ENCODE measurements around the gene SCLT1. TPM values are rescaled to one million over a fixed set of nuclear protein-coding genes. Genes with fewer than 3 reads are reported as not detected.

SCLT1 gene
- total RNA-seq, 1 experiment from 2014 or later: 11.3 TPM

DNA sequence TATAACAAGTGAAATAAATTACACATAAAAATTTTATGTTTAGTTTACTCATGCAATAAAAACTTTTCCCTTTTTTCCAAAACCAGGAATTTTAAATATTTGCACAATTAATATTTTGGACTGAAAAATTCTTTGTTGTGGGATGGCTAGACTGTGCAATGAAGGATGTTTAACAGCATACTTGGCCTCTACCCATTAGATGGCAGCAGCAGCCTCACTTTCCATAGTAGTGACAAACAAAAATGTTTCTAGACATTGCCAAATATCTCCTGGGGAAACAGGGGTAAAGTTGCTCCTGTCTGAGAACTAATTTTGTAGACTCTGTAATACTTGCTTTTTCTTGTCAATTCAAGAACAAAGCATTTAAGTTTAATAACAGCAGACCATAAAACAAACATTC is 49.8 kb downstream of the SCLT1 start:
- H2BK5ac ChIP-seq (ENCODE audit: insufficient read length, low read length): no peak overlapping the region

More for the DNA sequence above, 49.8 kb downstream of the SCLT1 start:
- DNase-seq: no peak
- H3K27ac ChIP-seq (ENCODE audit: insufficient read length, low read depth, low read length): no peak overlapping the region
- H4K20me1 ChIP-seq (ENCODE audit: control insufficient read depth, insufficient read depth, insufficient read length): no peaks in the 10 kb centered on the region
- no peak overlapping the region for H3K14ac ChIP-seq (ENCODE audit: insufficient read depth, low read length)
- Mint-ChIP-seq H3K4me1 (peaks cover 0 to 4% of the 10 kb centered on the region in 2 experiments; a peak in 1 of 4 replicates), H3K36me3 (ENCODE audit: insufficient read depth in 1 of 3, low read depth in 3 of 3) (no peaks in the 10 kb centered on the region), H3K27me3 (ENCODE audit: low read depth) (no peaks in the 10 kb centered on the region), H3K4me3 (no peak overlapping the region), H3K9me3 (no peaks in the 10 kb centered on the region; a peak in 1 of 5 replicates), H3K27ac (no peak overlapping the region)
- no peaks in the 10 kb centered on the region for H3K79me2 ChIP-seq (ENCODE audit: insufficient read depth, low read length)
- no peak overlapping the region for H3K4ac ChIP-seq (ENCODE audit: low read depth, low read length)
- no peak overlapping the region for H3K56ac ChIP-seq (ENCODE audit: insufficient read length, low read depth, low read length)
- H2AFZ ChIP-seq (ENCODE audit: low read length): no peak overlapping the region
- no peak overlapping the region for H3K23ac ChIP-seq (ENCODE audit: insufficient read length, low read depth, low read length)
- H3K9me3 ChIP-seq (ENCODE audit: control insufficient read depth, low read depth, low read length): no peaks in the 10 kb centered on the region
- no peak overlapping the region for H3K18ac ChIP-seq (ENCODE audit: insufficient read length, low read depth, low read length)
- no peak overlapping the region for H4K5ac ChIP-seq (ENCODE audit: insufficient read length, low read depth, low read length)
- no peak overlapping the region for H3K9ac ChIP-seq (ENCODE audit: extremely low read depth, insufficient read length, low read length)
- H2AK5ac ChIP-seq (ENCODE audit: insufficient read length, low read length): no peak overlapping the region
- no peaks in the 10 kb centered on the region for H3K79me1 ChIP-seq (ENCODE audit: insufficient read depth, low read depth, low read length, poor library complexity, severe bottlenecking)
- no peak overlapping the region for H2BK12ac ChIP-seq (ENCODE audit: insufficient read length, low read depth, low read length)
- no peaks in the 10 kb centered on the region for H3K23me2 ChIP-seq (ENCODE audit: insufficient read length, low read depth, low read length, poor library complexity, severe bottlenecking)
- H3T11ph ChIP-seq (ENCODE audit: low read length): no peak overlapping the region
- no peaks in the 10 kb centered on the region for H3K27me3 ChIP-seq (ENCODE audit: insufficient read depth, low read length)
- no peak overlapping the region for H4K8ac ChIP-seq (replicated peaks; ENCODE audit: insufficient read length, low read depth, low read length)
- no peaks in the 10 kb centered on the region; the same call in 1 of the 2 replicates for H3K4me1 ChIP-seq (ENCODE audit: insufficient read depth, low read length)
- H2BK120ac ChIP-seq (ENCODE audit: low read depth, low read length, poor library complexity, severe bottlenecking): no peak overlapping the region
- no peak overlapping the region for H2BK20ac ChIP-seq (ENCODE audit: low read depth, low read length, poor library complexity, severe bottlenecking)
- H3K4me2 ChIP-seq (ENCODE audit: insufficient read depth, insufficient read length, low read length): no peak overlapping the region
- TF ChIP-seq, protein P1, sequence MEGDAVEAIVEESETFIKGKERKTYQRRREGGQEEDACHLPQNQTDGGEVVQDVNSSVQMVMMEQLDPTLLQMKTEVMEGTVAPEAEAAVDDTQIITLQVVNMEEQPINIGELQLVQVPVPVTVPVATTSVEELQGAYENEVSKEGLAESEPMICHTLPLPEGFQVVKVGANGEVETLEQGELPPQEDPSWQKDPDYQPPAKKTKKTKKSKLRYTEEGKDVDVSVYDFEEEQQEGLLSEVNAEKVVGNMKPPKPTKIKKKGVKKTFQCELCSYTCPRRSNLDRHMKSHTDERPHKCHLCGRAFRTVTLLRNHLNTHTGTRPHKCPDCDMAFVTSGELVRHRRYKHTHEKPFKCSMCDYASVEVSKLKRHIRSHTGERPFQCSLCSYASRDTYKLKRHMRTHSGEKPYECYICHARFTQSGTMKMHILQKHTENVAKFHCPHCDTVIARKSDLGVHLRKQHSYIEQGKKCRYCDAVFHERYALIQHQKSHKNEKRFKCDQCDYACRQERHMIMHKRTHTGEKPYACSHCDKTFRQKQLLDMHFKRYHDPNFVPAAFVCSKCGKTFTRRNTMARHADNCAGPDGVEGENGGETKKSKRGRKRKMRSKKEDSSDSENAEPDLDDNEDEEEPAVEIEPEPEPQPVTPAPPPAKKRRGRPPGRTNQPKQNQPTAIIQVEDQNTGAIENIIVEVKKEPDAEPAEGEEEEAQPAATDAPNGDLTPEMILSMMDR (conservative IDR thresholded peaks at IDR 0.05): peak; percentile 34; the same call in 1 of the 3 replicates
- H2BK15ac ChIP-seq (ENCODE audit: low read depth, low read length): no peak overlapping the region
- H4K91ac ChIP-seq (ENCODE audit: insufficient read length, low read depth, low read length): no peak overlapping the region
